Left renal cortex interstitium (tissue), 4 donors: ENCODE data around the gene FBXL13. TPM values are rescaled to one million over a fixed set of nuclear protein-coding genes. Genes with fewer than 3 reads are reported as not detected.
"Not testable (repeated sequence)": the region's sequence is repeated elsewhere in the genome, so short reads cannot be mapped to it uniquely, and the experiment has no call there.

ENCODE experiments used
- DNase-seq, 4 donors: peaks; one replicate each; pipeline ENCODE4 v3.0.0-alpha.2; 2013; ENCODE audit warnings: low read depth in 4 of 4, low spot score in 2 of 4, missing footprints in 1 of 4
- polyA plus RNA-seq, 4 donors: library from polyadenylated mRNA; unstranded; fragments of 120-200 nt; gene quantifications; one replicate each; pipeline ENCODE4 v1.2.1, GENCODE V29; 2013; ENCODE audit not compliant: insufficient read length in 4 of 4

Gene FBXL13
- polyA plus RNA-seq, 4 donors = 1.5 to 4.1 (median 3.3) TPM

DNA sequence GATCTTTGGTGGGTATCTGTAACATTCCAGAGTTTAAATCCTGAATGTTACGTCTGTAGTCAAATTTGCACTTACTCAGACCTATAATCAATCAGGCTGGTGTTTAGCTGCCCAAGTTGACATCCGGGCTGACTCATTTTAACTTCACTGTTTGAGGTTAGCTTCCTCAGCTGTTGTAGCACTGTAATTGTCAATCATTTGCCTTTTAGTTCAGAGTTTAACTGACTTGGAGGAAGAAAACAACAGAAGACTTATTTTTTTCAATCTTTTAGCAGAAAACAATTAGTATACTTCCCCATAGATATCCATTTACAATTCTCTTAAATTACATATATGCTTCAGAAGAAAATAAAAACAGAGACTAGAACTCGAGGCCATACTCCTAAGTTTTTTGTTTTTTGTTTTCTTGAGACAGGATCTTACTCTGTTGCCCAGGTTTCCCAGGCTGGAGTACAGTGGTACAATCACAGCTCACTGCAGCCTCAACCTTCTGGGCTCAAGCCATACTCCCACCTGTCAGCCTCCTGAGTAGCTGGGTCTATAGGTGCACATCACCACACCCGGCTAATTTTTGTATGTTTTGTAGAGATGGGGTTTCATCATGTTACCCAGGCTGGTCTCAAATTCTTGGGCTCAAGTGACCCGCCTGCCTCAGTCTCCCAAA, 200.3 kb downstream of the FBXL13 start:
- no peak for DNase-seq

DNA sequence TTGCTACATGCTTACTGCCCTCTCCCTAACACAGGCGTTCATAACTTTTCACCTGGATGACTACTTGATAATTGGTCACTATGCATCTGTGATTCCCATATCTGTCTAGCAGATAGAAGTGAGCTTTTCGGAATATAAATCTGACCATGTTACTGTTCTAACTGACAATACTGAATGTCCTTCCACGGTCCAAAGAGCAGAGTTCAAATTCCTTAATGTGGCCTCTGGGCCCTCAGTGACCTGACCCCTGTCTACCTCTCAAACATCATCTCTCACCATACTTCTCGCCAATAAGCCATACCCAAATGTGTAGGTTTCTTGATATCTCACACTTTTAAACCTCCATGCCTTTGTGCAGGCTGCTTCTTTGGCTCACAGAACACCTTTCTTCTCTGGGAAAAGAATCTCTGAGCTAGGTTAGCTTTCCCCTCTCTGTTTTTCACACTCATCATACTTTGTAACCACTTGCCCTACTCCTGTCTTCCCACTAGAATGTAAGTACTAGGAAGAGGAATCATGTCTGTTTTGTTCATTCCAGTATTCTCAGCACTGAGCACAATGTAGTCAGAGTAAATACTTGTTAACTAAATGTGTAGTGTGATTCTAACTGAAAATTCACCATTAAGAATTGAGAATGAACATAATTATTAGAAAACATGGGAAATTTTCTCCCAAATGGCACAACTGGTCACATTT, 201.0 kb downstream of the FBXL13 start:
- no peak for DNase-seq

DNA sequence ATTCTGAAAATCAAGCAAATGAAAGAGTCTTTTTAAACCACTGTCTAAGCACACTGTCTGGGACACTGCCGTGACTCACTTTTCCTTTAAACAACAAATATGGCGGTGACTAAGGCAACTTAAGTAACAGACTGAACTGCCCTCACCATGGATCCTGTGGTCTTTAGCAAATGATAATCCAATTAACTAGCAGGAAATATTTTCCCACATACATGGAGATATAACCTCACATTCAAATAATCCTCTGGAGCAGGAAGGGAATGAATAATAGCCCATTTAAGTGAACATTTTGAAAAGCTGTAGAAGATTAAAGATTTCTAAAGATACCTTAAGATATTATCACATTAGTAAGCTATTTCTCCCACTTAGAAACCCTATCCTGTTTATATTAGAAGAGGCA, 202.1 kb downstream of the FBXL13 start:
- DNase-seq = no peak

DNA sequence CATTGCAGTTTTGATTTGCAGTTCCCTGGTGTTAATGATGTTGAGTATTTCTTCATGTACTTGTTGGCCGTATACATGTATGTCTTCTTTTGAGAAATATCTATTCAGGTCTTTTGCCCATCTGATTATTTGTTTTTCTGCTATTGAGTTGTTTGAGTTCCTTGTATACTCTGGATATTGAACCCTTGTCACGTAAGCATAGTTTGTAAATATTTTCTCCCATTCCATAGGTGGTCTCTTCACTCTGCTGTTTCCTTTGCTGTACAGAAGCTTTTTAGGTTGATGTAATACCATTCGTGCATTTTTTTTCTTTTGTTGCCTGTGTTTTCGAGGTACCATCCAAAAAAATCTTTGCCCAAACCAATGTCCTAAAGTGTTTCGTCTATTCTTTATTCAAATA, 205.4 kb downstream of the FBXL13 start:
- DNase-seq = no peak

DNA sequence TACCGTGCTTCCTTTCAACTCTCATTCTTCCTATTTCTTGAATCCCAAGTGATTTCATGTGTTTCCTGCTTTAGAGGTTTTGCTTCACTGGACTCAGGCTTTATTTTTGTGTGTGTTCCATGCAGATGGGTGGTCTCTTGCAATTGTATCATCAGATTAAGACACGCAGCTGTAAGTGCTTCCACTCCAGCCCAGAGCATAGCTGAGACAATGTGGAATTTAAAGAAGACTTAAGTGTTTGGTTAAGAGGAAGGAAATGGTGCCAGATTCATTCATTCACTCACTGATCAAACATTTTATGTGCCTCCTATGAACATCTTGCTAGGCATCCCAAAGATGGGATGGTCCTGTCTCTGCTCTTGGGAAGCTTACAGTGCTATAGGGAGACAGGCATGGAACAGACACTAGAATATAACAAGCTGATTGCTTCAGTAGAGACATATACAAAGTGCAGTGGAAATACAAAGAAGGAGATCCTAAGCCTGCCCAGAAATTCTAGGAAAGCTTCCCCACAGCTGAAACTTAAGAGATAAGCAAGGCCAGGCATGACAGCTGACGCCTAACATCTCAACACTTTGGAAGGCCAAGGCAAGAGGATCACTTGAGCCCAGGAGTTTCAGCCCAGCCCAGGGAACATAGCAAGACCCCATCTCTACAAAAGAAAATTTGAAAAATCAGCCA, 207.9 kb downstream of the FBXL13 start:
- no peak for DNase-seq

DNA sequence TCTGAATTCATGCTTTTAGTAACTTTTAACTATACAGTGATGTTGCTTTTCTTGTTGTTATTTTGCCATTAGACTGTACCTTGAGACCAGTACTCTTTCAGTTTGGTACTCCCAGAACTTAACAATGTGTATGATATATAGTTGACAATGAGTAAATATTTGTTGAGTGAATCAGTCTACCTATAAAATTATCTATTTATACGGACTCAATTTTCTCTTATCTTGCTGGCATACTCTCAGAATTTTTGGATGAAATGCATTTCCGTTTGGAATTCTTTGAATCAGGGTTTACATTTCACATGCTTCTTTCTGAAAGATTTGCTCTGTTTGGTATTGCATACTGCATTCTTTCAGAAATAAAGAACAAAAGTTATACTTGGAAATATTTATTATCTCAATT, 209.6 kb downstream of the FBXL13 start:
- DNase-seq = no peak

DNA sequence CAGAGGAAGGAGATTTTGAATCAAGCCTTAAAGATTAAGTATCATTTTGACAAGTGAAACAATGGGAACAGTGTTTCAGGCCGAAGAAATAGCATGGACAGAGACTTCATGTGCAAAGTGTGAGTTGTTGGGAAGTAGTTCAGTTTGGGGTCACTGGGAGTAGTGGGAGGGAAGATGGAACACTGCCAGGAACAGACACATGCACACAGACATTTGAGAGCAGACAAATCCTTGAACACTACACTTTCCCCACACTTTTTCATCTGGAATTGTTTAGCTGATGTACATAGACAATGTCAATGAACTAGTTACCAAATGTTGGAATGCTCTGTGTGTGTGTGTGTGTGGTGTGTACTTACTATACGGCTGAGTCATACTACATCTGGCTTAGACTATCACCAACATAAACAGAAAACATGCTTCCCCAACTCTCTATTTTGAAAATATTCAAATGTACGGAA, 214.2 kb downstream of the FBXL13 start:
- DNase-seq = peak in 1 of 4 donors; percentile 45

DNA sequence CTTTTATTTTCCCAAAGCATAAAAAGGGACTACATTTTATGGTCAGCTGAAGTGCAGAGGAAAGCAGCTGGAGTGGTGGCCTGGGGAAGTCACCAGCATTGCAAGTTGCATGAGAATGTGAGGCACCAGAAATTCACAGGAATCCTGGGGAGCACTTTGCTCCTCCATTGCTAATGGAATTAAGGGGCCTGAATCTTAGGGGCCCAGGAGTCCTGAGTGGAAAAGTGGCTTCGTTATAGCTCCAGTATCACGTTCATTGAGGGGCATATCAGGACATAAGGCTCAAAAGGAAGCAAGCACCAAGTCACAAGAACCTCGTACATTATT, 214.8 kb downstream of the FBXL13 start:
- no peak for DNase-seq

DNA sequence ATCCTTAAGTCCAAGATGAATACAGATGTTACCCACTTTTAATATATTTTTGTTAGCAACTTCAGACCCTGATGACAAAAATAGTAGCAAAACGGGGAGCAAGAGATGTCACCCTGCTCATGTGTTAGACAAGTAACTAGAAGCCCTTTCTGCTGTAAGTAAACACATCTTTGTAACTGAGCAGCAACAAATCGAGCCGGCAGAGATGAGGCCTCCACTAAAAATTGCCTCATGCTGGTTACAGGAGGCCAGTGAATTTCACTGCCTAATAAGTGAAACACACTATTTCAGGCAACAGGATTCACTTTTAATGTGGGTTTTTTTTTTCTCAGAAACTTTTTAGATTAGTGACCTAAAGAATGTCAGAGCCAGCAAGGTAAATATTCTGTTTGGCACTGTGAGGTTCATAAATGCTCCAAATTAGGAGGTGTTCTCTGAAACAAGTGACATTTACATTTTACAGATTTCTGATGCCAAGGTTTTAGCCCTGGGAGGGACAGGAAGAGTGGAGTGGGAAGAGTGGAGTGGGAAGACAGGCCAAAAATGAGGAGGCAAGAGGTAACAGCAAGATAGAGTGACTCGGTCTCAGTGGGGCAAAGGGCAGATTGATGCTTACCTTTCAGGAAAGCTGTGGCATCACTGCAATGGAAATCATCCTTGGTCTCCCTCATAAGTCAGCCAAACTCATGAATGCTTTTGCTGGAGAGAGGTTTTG, 215.4 kb downstream of the FBXL13 start:
- no peak for DNase-seq

DNA sequence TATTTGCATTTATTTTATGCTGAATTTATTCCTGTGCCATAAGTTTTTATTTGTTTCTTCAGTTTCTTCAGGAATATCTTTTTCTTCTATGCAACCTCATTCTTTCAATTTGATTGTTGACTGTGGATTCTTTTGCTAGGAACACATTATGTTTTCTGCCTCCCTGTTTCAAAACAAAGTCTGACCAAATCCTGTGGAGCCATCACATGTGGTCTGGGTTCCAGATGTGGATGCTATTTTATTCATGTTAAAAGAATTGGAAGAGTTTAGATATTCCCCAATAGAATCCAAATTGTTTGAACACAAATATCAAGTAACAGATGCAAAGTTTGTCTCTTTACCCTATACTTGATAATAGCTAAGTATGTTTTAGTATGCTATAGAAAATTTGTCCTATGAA, 218.6 kb downstream of the FBXL13 start:
- DNase-seq = no peak

DNA sequence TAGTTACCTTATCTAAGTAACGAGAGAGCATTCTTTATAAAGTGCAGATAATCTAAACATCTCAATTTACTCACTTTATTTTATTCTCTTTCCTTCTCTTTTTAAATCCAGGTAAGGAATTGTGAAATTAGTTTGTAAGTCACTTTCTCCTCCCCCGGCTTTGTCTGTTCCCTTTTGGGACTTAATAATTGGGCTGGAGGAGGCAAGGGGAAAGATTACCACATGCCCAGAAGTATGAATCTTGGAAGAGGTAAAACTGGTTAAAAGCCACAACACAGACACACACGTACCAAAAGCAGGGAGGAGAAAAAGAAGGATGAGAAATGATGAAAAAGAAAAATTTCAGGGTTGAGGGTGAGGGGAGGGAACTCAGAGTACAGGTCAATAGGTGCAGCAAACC, 225.1 kb downstream of the FBXL13 start:
- no peak for DNase-seq

DNA sequence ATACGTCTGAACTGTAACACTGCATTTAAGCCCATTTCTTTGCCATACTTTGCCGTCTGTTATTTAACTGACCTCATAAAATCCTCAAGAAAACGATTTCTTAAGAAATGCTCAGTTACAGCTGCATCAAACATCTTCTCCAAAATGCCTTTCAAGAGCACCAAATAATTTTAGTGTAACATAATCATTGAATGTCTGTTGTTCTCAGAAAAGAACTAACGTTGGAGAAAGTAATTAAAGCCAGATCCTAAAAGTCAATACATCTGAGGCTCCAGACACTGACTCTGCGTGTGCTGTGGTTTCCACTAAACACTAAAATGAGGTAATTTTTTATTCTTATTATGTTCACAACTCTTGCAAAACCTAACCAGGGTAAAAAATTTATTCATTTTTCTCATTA, 225.5 kb downstream of the FBXL13 start:
- no peak for DNase-seq

DNA sequence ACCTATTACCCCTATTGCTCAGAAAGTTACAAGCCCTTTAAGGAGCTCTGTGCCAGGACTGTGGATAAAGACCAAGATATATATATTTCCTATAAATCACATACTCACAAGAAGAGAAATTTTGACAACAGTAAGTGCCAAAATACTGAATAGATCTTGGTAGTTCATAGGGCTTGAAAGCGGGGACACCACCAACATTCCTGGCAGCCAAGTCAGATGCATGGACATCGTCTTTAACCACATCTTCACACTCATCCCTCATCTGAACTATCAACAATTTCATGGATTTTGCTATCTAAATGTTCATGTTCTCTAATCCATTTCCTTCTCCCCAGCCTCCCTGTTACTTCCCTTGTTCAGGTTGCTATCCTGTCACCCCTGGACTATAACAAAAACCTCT, 229.2 kb downstream of the FBXL13 start:
- DNase-seq = no peak

DNA sequence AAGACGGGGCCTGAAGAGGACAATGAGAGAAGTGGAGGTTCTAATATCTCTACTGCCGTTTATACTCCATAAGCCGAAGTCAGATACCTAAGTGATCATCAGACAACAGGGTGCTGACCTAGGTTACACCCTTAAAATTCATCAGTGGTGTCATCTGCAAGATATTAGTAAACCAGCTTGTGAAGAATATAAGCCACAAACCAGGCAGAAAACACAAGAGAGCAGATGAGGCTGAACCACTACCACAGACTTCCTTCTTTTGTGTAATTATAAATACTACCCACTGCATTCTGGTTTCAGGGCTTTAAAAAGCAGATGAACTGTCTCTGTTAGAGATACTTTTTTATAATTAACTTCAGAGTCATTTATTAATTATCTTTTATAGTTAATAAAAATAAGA, 230.7 kb downstream of the FBXL13 start:
- no peak for DNase-seq

DNA sequence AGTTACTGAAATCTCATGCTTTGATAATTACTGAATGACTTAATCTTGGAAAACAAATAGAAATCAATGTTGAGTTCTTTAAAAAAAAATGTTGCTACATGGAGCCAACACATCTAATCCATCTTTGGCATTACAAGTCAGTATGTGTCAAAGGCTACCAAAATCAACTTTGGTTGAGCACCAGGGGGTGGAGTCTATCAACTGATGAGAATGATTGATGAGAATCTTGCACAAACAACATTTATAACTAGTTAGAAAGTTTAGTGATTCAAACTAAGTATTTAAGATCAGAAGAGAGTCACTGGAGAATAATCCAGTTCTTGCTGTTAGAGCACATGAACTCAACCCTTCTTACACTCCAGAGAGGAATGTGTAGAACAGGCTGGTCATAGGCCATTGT, 232.3 kb downstream of the FBXL13 start:
- no peak for DNase-seq

DNA sequence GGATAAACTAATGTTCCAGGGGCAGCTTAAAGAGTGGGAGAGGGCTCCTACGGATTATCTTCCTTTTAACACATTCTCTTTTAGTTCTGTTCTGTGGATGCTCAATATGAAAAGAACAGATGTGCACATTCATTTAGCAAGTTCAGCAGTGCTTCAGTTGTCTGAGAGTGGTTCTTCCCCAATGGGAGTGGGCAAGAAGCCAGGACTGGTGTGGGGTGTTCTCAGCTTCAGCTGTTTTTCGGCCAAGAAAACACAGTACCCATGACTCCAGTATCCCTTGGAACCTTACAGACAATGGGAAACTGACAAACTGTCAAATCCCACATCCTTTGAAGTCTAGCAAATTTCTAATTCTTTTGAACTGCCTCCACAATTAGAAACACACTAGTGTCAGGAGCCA, 233.3 kb downstream of the FBXL13 start:
- DNase-seq = no peak

DNA sequence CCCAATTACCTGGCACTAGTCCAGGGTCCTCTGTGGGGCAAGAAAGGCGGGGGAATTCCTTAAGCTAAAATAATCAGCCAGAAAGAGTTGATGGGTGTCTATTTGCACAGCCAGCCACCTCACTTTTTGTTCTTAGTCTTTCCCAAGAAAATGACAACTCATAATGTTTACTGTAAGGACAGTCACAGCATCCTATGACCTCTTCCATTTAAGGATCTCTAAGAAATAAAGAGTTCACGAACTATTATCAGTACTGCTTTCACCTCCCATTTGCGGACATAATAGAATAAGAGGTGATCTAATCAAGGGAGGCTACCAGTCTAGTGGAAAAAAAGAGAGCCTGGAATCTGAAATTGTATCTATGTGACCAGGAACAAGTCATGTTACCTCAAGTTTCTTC, 234.2 kb downstream of the FBXL13 start:
- no peak for DNase-seq

DNA sequence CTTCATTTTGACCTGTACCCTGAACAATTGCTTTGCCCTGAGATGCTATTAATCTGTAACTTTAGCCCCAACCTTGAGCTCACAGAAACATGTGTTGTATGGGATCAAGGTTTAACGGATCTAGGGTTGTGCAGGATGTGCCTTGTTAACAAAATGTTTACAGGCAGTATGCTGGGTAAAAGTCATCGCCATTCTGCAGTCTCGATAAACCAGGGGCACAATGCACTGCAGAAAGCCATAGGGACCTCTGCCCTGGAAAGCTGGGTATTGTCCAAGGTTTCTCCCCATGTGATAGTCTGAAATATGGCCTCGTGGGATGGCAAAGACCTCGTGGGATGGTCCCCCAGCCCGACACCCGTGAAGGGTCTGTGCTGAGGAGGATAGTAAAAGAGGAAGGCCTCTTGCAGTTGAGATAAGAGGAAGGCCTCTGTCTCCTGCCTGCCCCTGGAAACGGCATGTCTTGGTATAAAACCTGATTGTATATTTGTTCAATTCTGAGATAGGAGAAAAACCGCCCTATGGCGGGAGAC, 236.0 kb downstream of the FBXL13 start:
- DNase-seq = not testable (repeated sequence)

DNA sequence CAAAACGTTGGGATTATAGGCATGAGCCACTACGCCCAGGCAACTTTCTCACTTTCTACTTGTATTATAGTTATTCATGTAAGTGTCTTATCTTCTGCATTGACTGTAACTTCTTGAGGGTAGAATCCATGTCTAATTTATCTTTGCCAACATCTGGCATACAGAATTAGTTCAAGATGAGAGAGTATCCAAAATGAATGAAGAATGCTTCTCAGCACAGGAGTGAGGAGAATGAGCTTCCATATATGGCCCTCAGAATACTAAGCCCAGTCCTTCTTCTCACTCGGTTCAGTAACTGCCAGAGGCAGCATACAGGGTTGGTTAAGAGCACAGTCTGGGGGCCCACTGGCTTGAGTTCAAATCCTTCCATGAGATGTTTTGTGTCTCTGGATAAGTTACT, 236.8 kb downstream of the FBXL13 start:
- DNase-seq = no peak

DNA sequence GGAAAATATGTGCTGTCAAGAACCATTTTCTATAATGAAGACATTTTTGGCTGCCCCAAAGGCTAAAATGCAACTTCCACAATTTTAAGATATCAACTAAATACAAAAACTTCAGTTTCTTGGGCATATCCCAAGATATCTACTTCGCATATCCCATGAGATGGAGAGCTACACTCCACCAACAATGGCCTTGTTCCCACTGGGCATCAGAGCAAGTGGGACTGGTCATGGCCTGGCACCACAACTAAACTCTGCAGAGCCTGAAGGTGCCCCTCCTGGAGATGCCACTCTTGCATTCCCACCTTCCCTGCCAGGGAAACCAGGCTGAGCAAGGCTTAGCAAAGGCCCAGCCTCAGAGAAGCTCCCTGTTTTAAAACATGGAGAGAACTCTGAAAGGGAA, 237.6 kb downstream of the FBXL13 start:
- DNase-seq = no peak
